ENCODE results near the gene BATF3. TPM values are rescaled to one million over a fixed set of nuclear protein-coding genes. Genes with fewer than 3 reads are reported as not detected.
"Not testable (repeated sequence)": the region's sequence is repeated elsewhere in the genome, so short reads cannot be mapped to it uniquely, and the experiment has no call there.

Gene BATF3
- total RNA-seq, 1 experiment from 2014 or later = 5.8 TPM

- Histone ChIP-seq H3K36me3 (replicated peaks; ENCODE audit: control insufficient read depth, insufficient read depth, low read length) (no peaks in the 10 kb centered on the region), H3K4me3 (ENCODE audit: insufficient read depth, low read depth, low read length) (no peak overlapping the region), H3K27me3 (ENCODE audit: control insufficient read depth, insufficient read depth, low read length) (no peaks in the 10 kb centered on the region)
- no peak for DNase-seq
These were observed 52.6 kb downstream of the BATF3 start for GRCh38 chr1:212647004-212647403.

- Histone ChIP-seq H3K36me3 (replicated peaks; ENCODE audit: control insufficient read depth, insufficient read depth, low read length) (no peaks in the 10 kb centered on the region), H3K4me3 (ENCODE audit: insufficient read depth, low read depth, low read length) (no peak overlapping the region), H3K27me3 (ENCODE audit: control insufficient read depth, insufficient read depth, low read length) (no peaks in the 10 kb centered on the region)
- DNase-seq = no peak
These were observed 53.1 kb downstream of the BATF3 start for GRCh38 chr1:212646588-212646987.

GRCh38 chr1:212645546-212646543 is 53.8 kb downstream of the BATF3 start:
- Histone ChIP-seq H3K36me3 (replicated peaks; ENCODE audit: control insufficient read depth, insufficient read depth, low read length) (no peaks in the 10 kb centered on the region), H3K27me3 (ENCODE audit: control insufficient read depth, insufficient read depth, low read length) (no peaks in the 10 kb centered on the region), H3K4me3 (ENCODE audit: insufficient read depth, low read depth, low read length) (no peak overlapping the region)
- no peak for DNase-seq

GRCh38 chr1:212644866-212645545 is 54.6 kb downstream of the BATF3 start:
- Histone ChIP-seq H3K36me3 (replicated peaks; ENCODE audit: control insufficient read depth, insufficient read depth, low read length) (no peaks in the 10 kb centered on the region), H3K27me3 (ENCODE audit: control insufficient read depth, insufficient read depth, low read length) (no peaks in the 10 kb centered on the region), H3K4me3 (ENCODE audit: insufficient read depth, low read depth, low read length) (no peak overlapping the region)
- DNase-seq = no peak

GRCh38 chr1:212643877-212644276 is 55.8 kb downstream of the BATF3 start:
- no peaks in the 10 kb centered on the region for H3K36me3 ChIP-seq (replicated peaks; ENCODE audit: control insufficient read depth, insufficient read depth, low read length)
- H3K27me3 ChIP-seq (ENCODE audit: control insufficient read depth, insufficient read depth, low read length) = no peaks in the 10 kb centered on the region
- H3K4me3 ChIP-seq (ENCODE audit: insufficient read depth, low read depth, low read length) = no peak overlapping the region
- no peak for DNase-seq

- Histone ChIP-seq H3K4me3 (ENCODE audit: insufficient read depth, low read depth, low read length) (no peak overlapping the region), H3K27me3 (ENCODE audit: control insufficient read depth, insufficient read depth, low read length) (no peaks in the 10 kb centered on the region), H3K36me3 (replicated peaks; ENCODE audit: control insufficient read depth, insufficient read depth, low read length) (no peaks in the 10 kb centered on the region)
- no peak for DNase-seq
These were observed 57.7 kb downstream of the BATF3 start for GRCh38 chr1:212641956-212642355.

- no peak for DNase-seq
- no peak overlapping the region for H3K4me3 ChIP-seq (ENCODE audit: insufficient read depth, low read depth, low read length)
- H3K27me3 ChIP-seq (ENCODE audit: control insufficient read depth, insufficient read depth, low read length) = no peaks in the 10 kb centered on the region
- H3K36me3 ChIP-seq (replicated peaks; ENCODE audit: control insufficient read depth, insufficient read depth, low read length) = no peaks in the 10 kb centered on the region
These were observed 59.3 kb downstream of the BATF3 start for GRCh38 chr1:212640223-212640878.

GRCh38 chr1:212639524-212639923 is 60.1 kb downstream of the BATF3 start:
- not testable (repeated sequence) for H3K27me3 ChIP-seq (ENCODE audit: control insufficient read depth, insufficient read depth, low read length); DNase-seq; H3K36me3 ChIP-seq (replicated peaks; ENCODE audit: control insufficient read depth, insufficient read depth, low read length); H3K4me3 ChIP-seq (ENCODE audit: insufficient read depth, low read depth, low read length)

- H3K27me3 ChIP-seq (ENCODE audit: control insufficient read depth, insufficient read depth, low read length) = no peaks in the 10 kb centered on the region
- H3K4me3 ChIP-seq (ENCODE audit: insufficient read depth, low read depth, low read length) = no peak overlapping the region
- no peaks in the 10 kb centered on the region for H3K36me3 ChIP-seq (replicated peaks; ENCODE audit: control insufficient read depth, insufficient read depth, low read length)
- DNase-seq = no peak
These were observed 61.0 kb downstream of the BATF3 start for GRCh38 chr1:212638492-212639151.

DNA sequence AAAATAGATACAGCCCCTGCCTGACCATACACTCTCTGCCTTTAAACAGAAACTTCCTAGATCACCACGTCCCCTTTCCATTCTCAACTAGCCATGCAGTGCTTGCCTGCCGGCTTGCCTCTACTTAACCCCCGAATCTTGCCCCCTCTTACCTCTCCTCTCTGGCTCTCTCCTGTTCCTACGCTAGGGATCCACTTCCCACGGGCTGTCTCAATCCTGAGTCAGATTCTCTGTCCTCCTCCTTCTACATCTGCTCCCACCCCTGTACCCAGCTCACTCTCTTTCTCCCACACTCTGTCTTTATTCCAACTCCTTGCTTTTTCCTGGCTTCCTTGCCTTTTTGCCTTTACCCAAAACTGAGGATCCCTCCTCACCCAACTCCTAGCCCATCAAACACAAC is 61.7 kb downstream of the BATF3 start:
- no peak for DNase-seq
- Histone ChIP-seq H3K4me3 (ENCODE audit: insufficient read depth, low read depth, low read length) (no peak overlapping the region), H3K27me3 (ENCODE audit: control insufficient read depth, insufficient read depth, low read length) (no peaks in the 10 kb centered on the region), H3K36me3 (replicated peaks; ENCODE audit: control insufficient read depth, insufficient read depth, low read length) (no peaks in the 10 kb centered on the region)

Other genes with a start within 250 kb of the BATF3 start
- gene ATF3, start 91.1 kb downstream of the BATF3 start, total RNA-seq (2014; rRNA removed; shearing (Covaris generic)) = 15.0 and 19.2 TPM in 2 replicates
- gene NSL1, start 91.9 kb upstream of the BATF3 start, total RNA-seq (2014; rRNA removed; shearing (Covaris generic)) = 108 and 112 TPM in 2 replicates
- gene TATDN3, start 92.1 kb upstream of the BATF3 start, total RNA-seq (2014; rRNA removed; shearing (Covaris generic)) = 22.5 and 28.8 TPM in 2 replicates
- 0.38 and 0.63 TPM in 2 replicates for gene SPATA45, start 147.8 kb upstream of the BATF3 start, total RNA-seq (2014; rRNA removed; shearing (Covaris generic))
- gene FLVCR1, start 158.4 kb upstream of the BATF3 start, total RNA-seq (2014; rRNA removed; shearing (Covaris generic)) = 44.8 and 50.6 TPM in 2 replicates